K562 (cell line): ENCODE measurements around the gene MANF. TPM values are rescaled to one million over a fixed set of nuclear protein-coding genes. Genes with fewer than 3 reads are reported as not detected.

Source experiments
- ATAC-seq: fragments of 200-7000 bp; cut with Tn5 transposase; 3 replicates; pipeline ENCODE4 v1.9.1; 2020; ENCODE audit warnings: moderate library complexity
- BruUV-seq: library from RNA; stranded (reverse); fragments of 400-500 nt; replicated peaks from 2 replicates; lab custom pipeline; 2021; lab: Mats Ljungman, UMichigan
- CTCF ChIA-PET: fragments of 300-600 bp; formaldehyde crosslinking; extraction: SDS; loops from one replicate; lab custom pipeline; 2021; ENCODE audit warnings: low intra/inter-chr PET ratio; lab: Yijun Ruan, JAX
- POLR2A ChIA-PET: fragments of 300-600, 350-650 bp; sonication (Branson Sonifier 250); formaldehyde crosslinking; extraction: SDS; loops from one replicate; lab custom pipeline; 2021; ENCODE audit warnings: antibody characterized with exemption, inconsistent platforms; lab: Yijun Ruan, JAX
- DNase-seq, 4 experiments: peaks; one replicate each; pipeline versions ENCODE4 v3.0.0 to v3.0.0-alpha.2; 2011 to 2018; ENCODE audit warnings: low spot score in 3 of 4, mixed read lengths in 3 of 4; ENCODE audit errors: extremely low read depth in 1 of 4
- FAIRE-seq: peaks from 2 replicates; lab custom pipeline; 2011; peaks lifted over from hg19 to GRCh38; lab: Jason Lieb, UNC
- H2AFZ ChIP-seq: 2 replicates; pipeline ENCODE4 v1.6.0; 2011; ENCODE audit warnings: low read depth, low read length, control low read depth, inconsistent platforms
- H3K27ac ChIP-seq: fragments of 200-600 bp; 3 replicates; pipeline ENCODE4 v1.8.0; 2011; ENCODE audit warnings: low read depth, mild to moderate bottlenecking, control low read depth, inconsistent platforms, low read length, moderate library complexity, mixed read lengths; ENCODE audit errors: extremely low read depth
- H3K27me3 ChIP-seq, 2 experiments: fragments of 300-600 bp in 1 of 2; 2 replicates in 1 of 2; 3 replicates in 1 of 2; pipeline versions ENCODE4 v1.6.0 to v1.8.0; 2011; ENCODE audit warnings: inconsistent platforms in 2 of 2, low read length in 2 of 2, mild to moderate bottlenecking in 1 of 2, mixed read lengths in 1 of 2, moderate library complexity in 1 of 2; ENCODE audit not compliant: control insufficient read depth in 2 of 2, insufficient read depth in 2 of 2
- H3K36me3 ChIP-seq: fragments of 300-600 bp; 3 replicates; pipeline ENCODE4 v1.8.0; 2011; ENCODE audit warnings: mild to moderate bottlenecking, low read length, inconsistent platforms; ENCODE audit not compliant: control insufficient read depth, insufficient read depth
- H3K4me1 ChIP-seq, 2 experiments: fragments of 200-600 bp in 1 of 2; replicated peaks in 1 of 2; 2 replicates in 1 of 2; 3 replicates in 1 of 2; pipeline versions ENCODE4 v1.5.1 to v1.8.0; 2011; ENCODE audit warnings: inconsistent platforms in 2 of 2, low read length in 2 of 2, mild to moderate bottlenecking in 1 of 2, mixed read lengths in 1 of 2, moderate library complexity in 1 of 2; ENCODE audit not compliant: control insufficient read depth in 2 of 2, insufficient read depth in 2 of 2
- H3K4me2 ChIP-seq: 2 replicates; pipeline ENCODE4 v1.6.1; 2011; ENCODE audit warnings: low read length, control low read depth, inconsistent platforms, mixed read lengths; ENCODE audit not compliant: insufficient read depth
- H3K4me3 ChIP-seq: fragments of 200-600 bp; sonication (generic), shearing (Covaris generic); 2 replicates; pipeline ENCODE4 v1.5.1; 2016; ENCODE audit warnings: control low read depth, inconsistent platforms
- H3K79me2 ChIP-seq: fragments of 200-600 bp; 3 replicates; pipeline ENCODE4 v1.8.0; 2011; ENCODE audit warnings: low read length, inconsistent platforms; ENCODE audit not compliant: control insufficient read depth, insufficient read depth
- H3K9ac ChIP-seq, 2 experiments: 2 replicates each; pipeline versions ENCODE4 v1.6.0 to v1.6.1; 2011; ENCODE audit warnings: low read depth in 2 of 2, low read length in 2 of 2, control low read depth in 1 of 2, inconsistent platforms in 1 of 2, mild to moderate bottlenecking in 1 of 2, mixed read lengths in 1 of 2; ENCODE audit not compliant: insufficient read depth in 1 of 2
- H3K9me1 ChIP-seq: one replicate; pipeline ENCODE4 v1.6.0; 2011; ENCODE audit warnings: inconsistent platforms, mild to moderate bottlenecking, low read length, moderate library complexity; ENCODE audit not compliant: control insufficient read depth, insufficient read depth
- H3K9me3 ChIP-seq: replicated peaks from 2 replicates; pipeline ENCODE4 v1.5.1; 2011; ENCODE audit warnings: low read depth, low read length, inconsistent platforms; ENCODE audit not compliant: control insufficient read depth, insufficient read depth
- H4K20me1 ChIP-seq: replicated peaks from 2 replicates; pipeline ENCODE4 v1.6.1; 2011; ENCODE audit warnings: low read length, inconsistent platforms, mixed read lengths; ENCODE audit not compliant: control insufficient read depth, insufficient read depth
- CHCHD3 ChIP-seq: fragments of 250-450 bp; sonication (Bioruptor Pico); IDR thresholded peaks from 2 replicates; pipeline ENCODE4 v2.1.2; 2022; ENCODE audit warnings: mild to moderate bottlenecking
- ETV6 ChIP-seq, 3 experiments: fragments of 150-350 bp in 1 of 3; sonication (generic) in 1 of 3; formaldehyde crosslinking in 1 of 3; IDR thresholded peaks; 2 replicates each; pipeline versions ENCODE4 v1.6.1 to v1.8.0; 2014 to 2022; ENCODE audit warnings: borderline replicate concordance in 2 of 3, low read depth in 2 of 3, antibody characterized with exemption in 1 of 3, low read length in 1 of 3, mild to moderate bottlenecking in 1 of 3, missing genetic modification reagents in 1 of 3
- FOXK1 ChIP-seq: sonication (generic); formaldehyde crosslinking; IDR thresholded peaks from 2 replicates; pipeline ENCODE4 v1.8.0; 2022; ENCODE audit warnings: missing genetic modification reagents, mild to moderate bottlenecking, borderline replicate concordance
- HOXB6 ChIP-seq: fragments of 250-450 bp; sonication (Bioruptor Pico); IDR thresholded peaks from 2 replicates; pipeline ENCODE4 v1.5.1; 2022; ENCODE audit warnings: mild to moderate bottlenecking, borderline replicate concordance
- LARP7 ChIP-seq: fragments of 450-650 bp; IDR thresholded peaks from 2 replicates; pipeline ENCODE4 v1.6.1; 2016
- POU5F1 ChIP-seq: fragments of 150-350 bp; IDR thresholded peaks from 2 replicates; pipeline ENCODE4 v1.6.1; 2014; ENCODE audit warnings: borderline replicate concordance, low read length, low read depth, mild to moderate bottlenecking; ENCODE audit not compliant: partially characterized antibody
- SETDB1 ChIP-seq: IDR thresholded peaks from one replicate; pipeline ENCODE4 v1.6.1; 2012; ENCODE audit warnings: low read length, control low read depth, inconsistent platforms
- ZNF354B ChIP-seq: fragments of 250-450 bp; sonication (Bioruptor Pico); IDR thresholded peaks from 2 replicates; pipeline ENCODE4 v1.4.0; 2020
- WGBS: fragments of 100-300 bp; shearing (Covaris generic); methylation state at CpG from one replicate; pipeline ENCODE4 v1.1.6; 2016; ENCODE audit warnings: low coverage, mixed read lengths; ENCODE audit not compliant: insufficient coverage; ENCODE audit errors: missing lambda C conversion rate; 5-methylcytosine and 5-hydroxymethylcytosine counted together
- in situ Hi-C: fragments of 300-500 bp; cut with MboI; formaldehyde crosslinking; loops from 4 replicates; pipeline ENCODE4 v1.15.0; 2018; ENCODE audit warnings: inconsistent platforms, mixed read lengths
- intact Hi-C: fragments of 100-400 bp; cut with micrococcal nuclease; formaldehyde crosslinking; loops from 2 replicates; pipeline ENCODE4 v1.14.2; 2022
- polyA plus RNA-seq, 8 experiments: library from polyadenylated mRNA; depleted of rRNA in 4 of 8; stranded (reverse) in 5 of 8; unstranded in 3 of 8; fragments of >200 nt; fragmentation: Nextera tagmentation in 2 of 8; fragmentation: Illumina TruSeq in 1 of 8; extraction: Ambion mirVana in 2 of 8; extraction: Trizol in 1 of 8; gene quantifications; 2 replicates each; pipeline versions ENCODE4 v1.2.1 to v1.2.3, GENCODE V29; 2011 to 2014; ENCODE audit warnings: inconsistent platforms in 1 of 8, missing spikeins in 1 of 8
- total RNA-seq, 7 experiments: library from RNA; depleted of rRNA in 6 of 7; stranded (reverse); fragments of >200 nt in 6 of 7; fragmentation: Illumina TruSeq in 2 of 7; extraction: Trizol in 2 of 7; gene quantifications; 2 replicates each; pipeline versions ENCODE4 v1.2.1 to v1.2.3, GENCODE V29; 2011 to 2021; ENCODE audit warnings: low replicate concordance in 1 of 7
- TF ChIP-seq, protein P1 (sequence below): fragments of 250-450 bp; sonication (Bioruptor Pico); IDR thresholded peaks from 2 replicates; pipeline ENCODE4 v1.4.0; 2020; ENCODE audit warnings: mild to moderate bottlenecking
- TF ChIP-seq, protein P2 (sequence below): IDR thresholded peaks from 3 replicates; pipeline ENCODE4 v1.6.1; 2011; ENCODE audit warnings: borderline replicate concordance, mild to moderate bottlenecking, moderate library complexity; ENCODE audit not compliant: insufficient read length; ENCODE audit errors: extremely low read depth

Gene MANF
- total and polyA plus RNA-seq, 9 of the 15 experiments (the other 6 are each of a cell fraction or from before 2014, with no cell fraction given) = 6.5 to 52.7 (median 42.3) TPM

DNA sequence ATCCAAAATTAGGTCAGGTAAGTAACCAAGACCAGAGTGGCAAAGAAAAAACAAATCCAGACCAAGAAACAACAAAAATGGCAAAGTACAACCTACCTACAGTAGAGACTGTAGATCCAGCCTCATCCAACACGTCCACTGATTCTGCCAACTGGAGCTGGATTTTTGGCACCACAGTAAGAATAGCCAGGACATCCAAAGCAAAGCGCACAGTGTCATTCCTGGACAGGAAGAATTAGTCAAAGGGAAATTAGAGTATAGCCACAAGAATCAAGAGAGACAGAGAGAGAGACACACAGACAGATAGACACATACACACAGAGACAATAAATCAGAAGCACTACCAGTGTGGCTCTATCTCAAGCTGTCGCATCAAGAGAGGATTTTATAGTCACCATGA is 37.1 kb downstream of the MANF start:
- 97% methylated on average over 3 of the region's 3 CpGs for WGBS
- intact Hi-C loops = no loop called here

More for the DNA sequence above, 37.1 kb downstream of the MANF start:
- FAIRE-seq (no peak), ATAC-seq (no peak), DNase-seq (no peak)
- Histone ChIP-seq H3K4me1 (no peaks in the 10 kb centered on the region; a peak in 1 of 5 replicates), H2AFZ (no peak overlapping the region), H3K36me3 (peaks cover 52% of the 10 kb centered on the region; the same call in 2 of the 3 replicates), H3K27ac (no peak overlapping the region), H4K20me1 (no peaks in the 10 kb centered on the region), H3K4me2 (no peak overlapping the region), H3K9me1 (no peaks in the 10 kb centered on the region), H3K9ac (no peak overlapping the region), H3K79me2 (no peaks in the 10 kb centered on the region), H3K27me3 (no peaks in the 10 kb centered on the region), H3K9me3 (no peaks in the 10 kb centered on the region), H3K4me3 (no peak overlapping the region)
- no TSS peak for BruUV-seq
- CTCF ChIA-PET = no interaction called here
- in situ Hi-C loops = no loop called here
- TF ChIP-seq ZNF354B (CRISPR knock-in tag) (no peak), FOXK1 (CRISPR knock-in tag) (no peak), LARP7 (no peak), CHCHD3 (CRISPR knock-in tag) (no peak), POU5F1 (no peak), ETV6 (IDR thresholded peaks at IDR 0.05; ENCODE audit: borderline replicate concordance in 1 of 2, low read depth in 2 of 2, low read length in 1 of 2) (no peak), ETV6 (CRISPR knock-in tag; IDR thresholded peaks at IDR 0.05; ENCODE audit: borderline replicate concordance) (no peak), SETDB1 (no peak), HOXB6 (CRISPR knock-in tag) (no peak)
- TF ChIP-seq, protein P1, sequence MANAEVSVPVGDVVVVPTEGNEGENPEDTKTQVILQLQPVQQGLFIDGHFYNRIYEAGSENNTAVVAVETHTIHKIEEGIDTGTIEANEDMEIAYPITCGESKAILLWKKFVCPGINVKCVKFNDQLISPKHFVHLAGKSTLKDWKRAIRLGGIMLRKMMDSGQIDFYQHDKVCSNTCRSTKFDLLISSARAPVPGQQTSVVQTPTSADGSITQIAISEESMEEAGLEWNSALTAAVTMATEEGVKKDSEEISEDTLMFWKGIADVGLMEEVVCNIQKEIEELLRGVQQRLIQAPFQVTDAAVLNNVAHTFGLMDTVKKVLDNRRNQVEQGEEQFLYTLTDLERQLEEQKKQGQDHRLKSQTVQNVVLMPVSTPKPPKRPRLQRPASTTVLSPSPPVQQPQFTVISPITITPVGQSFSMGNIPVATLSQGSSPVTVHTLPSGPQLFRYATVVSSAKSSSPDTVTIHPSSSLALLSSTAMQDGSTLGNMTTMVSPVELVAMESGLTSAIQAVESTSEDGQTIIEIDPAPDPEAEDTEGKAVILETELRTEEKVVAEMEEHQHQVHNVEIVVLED (CRISPR knock-in tag) = no peak
- TF ChIP-seq, protein P2, sequence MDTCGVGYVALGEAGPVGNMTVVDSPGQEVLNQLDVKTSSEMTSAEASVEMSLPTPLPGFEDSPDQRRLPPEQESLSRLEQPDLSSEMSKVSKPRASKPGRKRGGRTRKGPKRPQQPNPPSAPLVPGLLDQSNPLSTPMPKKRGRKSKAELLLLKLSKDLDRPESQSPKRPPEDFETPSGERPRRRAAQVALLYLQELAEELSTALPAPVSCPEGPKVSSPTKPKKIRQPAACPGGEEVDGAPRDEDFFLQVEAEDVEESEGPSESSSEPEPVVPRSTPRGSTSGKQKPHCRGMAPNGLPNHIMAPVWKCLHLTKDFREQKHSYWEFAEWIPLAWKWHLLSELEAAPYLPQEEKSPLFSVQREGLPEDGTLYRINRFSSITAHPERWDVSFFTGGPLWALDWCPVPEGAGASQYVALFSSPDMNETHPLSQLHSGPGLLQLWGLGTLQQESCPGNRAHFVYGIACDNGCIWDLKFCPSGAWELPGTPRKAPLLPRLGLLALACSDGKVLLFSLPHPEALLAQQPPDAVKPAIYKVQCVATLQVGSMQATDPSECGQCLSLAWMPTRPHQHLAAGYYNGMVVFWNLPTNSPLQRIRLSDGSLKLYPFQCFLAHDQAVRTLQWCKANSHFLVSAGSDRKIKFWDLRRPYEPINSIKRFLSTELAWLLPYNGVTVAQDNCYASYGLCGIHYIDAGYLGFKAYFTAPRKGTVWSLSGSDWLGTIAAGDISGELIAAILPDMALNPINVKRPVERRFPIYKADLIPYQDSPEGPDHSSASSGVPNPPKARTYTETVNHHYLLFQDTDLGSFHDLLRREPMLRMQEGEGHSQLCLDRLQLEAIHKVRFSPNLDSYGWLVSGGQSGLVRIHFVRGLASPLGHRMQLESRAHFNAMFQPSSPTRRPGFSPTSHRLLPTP = no peak
- POLR2A ChIA-PET = interaction anchor here (1.4 kb wide), 1 partner anchor 12 kb away, joined by 3 read pairs; no protein-coding TSS in a partner anchor
